Smooth muscle cell of trachea (primary cell): ENCODE results near the gene TOMM22. TPM values are rescaled to one million over a fixed set of nuclear protein-coding genes. Genes with fewer than 3 reads are reported as not detected.

Source experiments
- total RNA-seq: library from RNA; depleted of rRNA; stranded (reverse); fragments of >200 nt; gene quantifications from 2 replicates; pipeline ENCODE4 v1.2.1, GENCODE V29; 2014

The TOMM22 gene
- total RNA-seq: 50.3 and 75.8 TPM in 2 replicates

GRCh38 chr22:38681582-38682335, at the start of gene TOMM22:
TSS of gene TOMM22 (plus strand) at chr22:38681957. CDS start at chr22:38681979, 22 bp downstream.

DNA sequence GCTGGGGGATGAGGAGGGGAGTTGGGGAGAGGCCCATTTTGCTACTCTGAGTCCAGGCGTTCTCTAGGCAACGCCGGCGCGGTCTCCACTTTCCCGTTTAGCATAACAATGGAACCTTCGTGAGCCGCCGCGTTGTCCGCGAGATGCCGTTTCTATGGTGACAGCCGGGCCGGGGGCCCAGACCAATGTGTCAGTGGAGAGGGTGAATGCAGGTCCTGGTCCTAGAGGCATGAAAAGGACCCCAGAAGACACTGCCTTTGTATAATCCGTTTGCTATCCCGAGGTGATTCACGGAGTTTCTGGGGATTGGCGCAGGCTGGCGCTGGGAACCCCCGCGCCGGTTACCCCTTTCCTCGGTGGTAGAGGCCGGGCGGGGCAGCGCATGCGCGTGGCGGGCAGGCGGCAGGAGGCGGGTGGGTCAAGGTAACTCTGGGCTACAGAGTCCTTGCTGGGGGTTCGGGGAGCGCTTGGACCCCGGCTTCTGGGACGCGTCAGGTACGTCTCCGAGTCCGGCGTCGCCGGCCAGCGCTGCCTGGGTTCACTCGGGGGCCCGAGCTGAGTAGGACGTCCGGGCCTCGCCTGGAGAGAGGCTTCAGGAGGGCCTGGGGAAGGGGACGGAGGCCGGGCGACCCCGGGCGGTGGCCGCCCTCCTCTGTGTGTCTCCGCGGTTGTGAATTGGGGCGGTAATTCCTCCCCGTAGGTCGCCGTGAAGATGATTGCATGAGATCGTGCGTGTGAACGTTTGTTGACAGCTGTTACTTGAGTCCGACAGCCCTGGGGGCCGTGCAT, 25.3 kb upstream of the TOMM22 start, which contains the start of the genes CBY1 and FAM227A:
Gene CBY1 (plus strand): TSS at position 383 of the 789 bp plus-strand sequence. CDS start 11,417 bp downstream, outside the sequence.
Gene FAM227A (minus strand): TSS at position 137 of the 789 bp plus-strand sequence. CDS start 6,224 bp downstream, outside the sequence.

GRCh38 chr22:38700789-38701628, 19.3 kb downstream of the TOMM22 start, which contains the start of gene JOSD1:
TSS of gene JOSD1 (minus strand) at chr22:38700943. CDS start at chr22:38699987, 956 bp downstream.

GRCh38 chr22:38705235-38706100, 23.7 kb downstream of the TOMM22 start, which contains the start of gene GTPBP1:
TSS of gene GTPBP1 (plus strand) at chr22:38705944. CDS start at chr22:38705956, 12 bp downstream.

Other genes with a start within 250 kb of the TOMM22 start
- gene KCNJ4, start 226.8 kb upstream of the TOMM22 start, total RNA-seq: not detected in 2 replicates
- gene KDELR3, start 213.9 kb upstream of the TOMM22 start, total RNA-seq: 135 and 173 TPM in 2 replicates
- gene DDX17, start 175.6 kb upstream of the TOMM22 start, total RNA-seq: 415 and 944 TPM in 2 replicates
- gene DMC1, start 111.8 kb upstream of the TOMM22 start, total RNA-seq: 2.8 and 15.3 TPM in 2 replicates
- gene FAM227A, start 25.6 kb upstream of the TOMM22 start, total RNA-seq: 1.2 and 2.0 TPM in 2 replicates
- gene CBY1, start 25.3 kb upstream of the TOMM22 start, total RNA-seq: 14.3 and 14.7 TPM in 2 replicates
- 53.2 and 57.6 TPM in 2 replicates for gene JOSD1, start 19.0 kb downstream of the TOMM22 start, total RNA-seq
- 26.0 and 31.1 TPM in 2 replicates for gene GTPBP1, start 24.0 kb downstream of the TOMM22 start, total RNA-seq
- gene SUN2, start 74.0 kb downstream of the TOMM22 start, total RNA-seq: 76.7 and 126 TPM in 2 replicates
- gene DNAL4, start 112.2 kb downstream of the TOMM22 start, total RNA-seq: 15.9 and 19.4 TPM in 2 replicates
- gene NPTXR, start 162.1 kb downstream of the TOMM22 start, total RNA-seq: 0.29 and 2.8 TPM in 2 replicates
- 51.5 and 92.3 TPM in 2 replicates for gene CBX6, start 190.3 kb downstream of the TOMM22 start, total RNA-seq